22Rv1 (cell line): ENCODE results near the gene FAM168B.
"Not testable (repeated sequence)": the region's sequence is repeated elsewhere in the genome, so short reads cannot be mapped to it uniquely, and the experiment has no call there.

ENCODE experiments used
- H3K27ac ChIP-seq: fragments of 450-650 bp; 2 replicates; pipeline ENCODE4 v1.5.1; 2017
- ZFX ChIP-seq: fragments of 450-650 bp; IDR thresholded peaks from 2 replicates; pipeline ENCODE4 v1.6.1; 2017; ENCODE audit warnings: antibody characterized with exemption, borderline replicate concordance
- TF ChIP-seq, protein P1 (sequence below): fragments of 450-650 bp; IDR thresholded peaks from 2 replicates; pipeline ENCODE4 v1.5.1; 2017; ENCODE audit warnings: mild to moderate bottlenecking

Gene FAM168B

DNA sequence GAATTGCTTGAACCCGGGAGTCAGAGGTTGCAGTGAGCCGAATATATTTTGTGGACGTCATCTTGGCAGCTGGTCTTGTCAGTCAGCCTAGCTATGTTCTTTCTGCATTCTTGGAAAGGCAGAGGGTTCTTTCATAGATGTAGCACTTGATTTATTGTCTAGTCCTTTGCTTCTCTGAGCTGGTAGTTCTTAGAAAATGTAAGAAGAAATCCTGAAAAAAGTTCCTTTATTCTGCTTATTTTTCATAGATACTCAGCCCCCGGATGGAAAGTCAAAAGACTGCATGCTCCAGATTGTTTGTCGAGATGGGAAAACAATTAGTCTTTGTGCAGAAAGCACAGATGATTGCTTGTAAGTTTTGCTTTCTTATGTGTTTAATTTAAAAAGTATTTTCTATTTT is 33.2 kb upstream of the FAM168B start:
- H3K27ac ChIP-seq, result no peak overlapping the region
- TF ChIP-seq ZFX, result no peak
- TF ChIP-seq, protein P1, sequence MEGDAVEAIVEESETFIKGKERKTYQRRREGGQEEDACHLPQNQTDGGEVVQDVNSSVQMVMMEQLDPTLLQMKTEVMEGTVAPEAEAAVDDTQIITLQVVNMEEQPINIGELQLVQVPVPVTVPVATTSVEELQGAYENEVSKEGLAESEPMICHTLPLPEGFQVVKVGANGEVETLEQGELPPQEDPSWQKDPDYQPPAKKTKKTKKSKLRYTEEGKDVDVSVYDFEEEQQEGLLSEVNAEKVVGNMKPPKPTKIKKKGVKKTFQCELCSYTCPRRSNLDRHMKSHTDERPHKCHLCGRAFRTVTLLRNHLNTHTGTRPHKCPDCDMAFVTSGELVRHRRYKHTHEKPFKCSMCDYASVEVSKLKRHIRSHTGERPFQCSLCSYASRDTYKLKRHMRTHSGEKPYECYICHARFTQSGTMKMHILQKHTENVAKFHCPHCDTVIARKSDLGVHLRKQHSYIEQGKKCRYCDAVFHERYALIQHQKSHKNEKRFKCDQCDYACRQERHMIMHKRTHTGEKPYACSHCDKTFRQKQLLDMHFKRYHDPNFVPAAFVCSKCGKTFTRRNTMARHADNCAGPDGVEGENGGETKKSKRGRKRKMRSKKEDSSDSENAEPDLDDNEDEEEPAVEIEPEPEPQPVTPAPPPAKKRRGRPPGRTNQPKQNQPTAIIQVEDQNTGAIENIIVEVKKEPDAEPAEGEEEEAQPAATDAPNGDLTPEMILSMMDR, result no peak

DNA sequence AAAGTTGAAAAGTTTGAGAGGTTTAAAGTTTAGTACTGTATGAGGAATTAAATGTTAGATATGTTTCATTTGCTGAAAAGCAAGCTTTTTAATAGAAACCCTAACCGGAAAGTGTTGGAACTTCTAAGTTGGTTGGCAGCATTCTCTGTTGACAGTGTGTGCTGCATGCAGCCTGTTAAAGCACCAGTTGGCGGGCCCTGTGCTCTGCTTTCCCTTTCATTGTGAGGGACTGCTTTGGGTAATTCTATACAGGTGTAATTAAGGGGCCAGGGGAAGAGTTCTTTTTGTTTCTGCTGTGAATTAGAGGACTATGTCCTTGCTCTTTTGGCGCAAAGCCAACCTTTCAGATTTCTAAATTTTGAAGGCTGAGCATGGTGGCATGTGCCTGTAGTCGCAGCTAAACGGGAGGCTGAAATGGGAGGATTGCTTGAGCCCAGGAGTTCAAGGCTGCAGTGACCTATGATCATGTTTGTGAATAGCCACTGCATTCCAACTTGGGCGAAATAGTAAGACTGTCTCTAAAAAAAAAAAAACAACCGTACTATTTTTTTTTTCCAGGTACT is 32.0 kb upstream of the FAM168B start:
- no peak for TF ChIP-seq ZFX
- TF ChIP-seq, protein P1, result no peak
- no peak overlapping the region for H3K27ac ChIP-seq

DNA sequence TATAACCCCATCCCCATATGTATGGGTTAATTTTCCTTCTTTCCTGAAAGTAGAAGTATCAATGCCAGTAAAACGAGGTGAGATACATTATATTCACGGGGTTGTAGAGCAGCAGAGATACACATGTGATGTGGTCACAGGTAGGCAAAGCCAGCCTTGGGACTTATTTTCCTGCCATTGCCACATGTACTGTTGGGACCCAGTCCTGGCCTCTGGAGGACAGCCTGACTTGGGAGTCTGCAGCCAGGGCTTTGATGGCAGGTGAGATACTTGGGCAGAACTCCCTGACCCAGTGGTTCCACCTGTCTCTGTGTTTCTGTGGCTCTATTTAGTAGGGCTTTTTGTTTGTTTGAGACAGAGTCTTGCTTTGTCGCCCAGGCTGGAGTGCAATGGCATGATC is 29.9 kb upstream of the FAM168B start:
- no peak for TF ChIP-seq ZFX
- TF ChIP-seq, protein P1, result no peak
- no peak overlapping the region for H3K27ac ChIP-seq

DNA sequence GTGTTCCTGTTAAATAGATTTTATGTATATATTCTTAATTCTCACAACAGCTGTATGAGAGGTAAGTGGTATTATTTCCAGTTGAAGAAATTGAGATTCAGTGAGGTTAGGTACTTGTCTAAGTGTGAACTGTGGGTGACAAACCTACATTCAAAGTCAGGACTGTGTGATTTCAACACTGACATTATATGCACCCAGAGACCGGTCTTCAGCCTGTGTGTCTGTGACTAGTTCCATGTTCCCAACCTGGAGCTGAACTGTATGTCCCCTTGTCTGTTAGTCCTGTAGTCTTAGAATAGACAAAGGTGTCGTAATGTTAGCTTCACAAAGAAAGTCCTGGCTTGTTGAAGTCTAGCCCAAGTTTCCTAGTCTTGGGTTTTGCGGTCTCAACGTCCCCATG is 29.2 kb upstream of the FAM168B start:
- TF ChIP-seq, protein P1, result no peak
- no peak for TF ChIP-seq ZFX
- H3K27ac ChIP-seq, result no peak overlapping the region

DNA sequence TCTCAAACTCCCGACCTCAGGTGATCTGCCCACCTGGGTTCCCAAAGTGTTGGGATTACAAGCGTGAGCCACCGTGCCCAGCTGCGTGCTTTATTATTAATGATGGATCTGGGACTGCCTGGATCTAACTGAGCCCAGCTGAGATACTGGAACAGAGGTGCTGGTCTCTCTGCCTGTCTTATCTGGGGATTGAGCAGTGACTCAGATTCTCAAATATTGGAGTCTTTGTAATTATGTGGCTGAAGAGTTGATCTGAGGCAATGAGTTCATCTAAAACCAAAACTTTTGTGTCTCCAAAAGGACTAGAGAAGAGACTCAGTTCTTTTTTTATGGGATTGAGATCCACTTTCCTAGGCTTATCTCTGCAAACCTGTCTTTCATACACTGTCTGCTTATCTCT is 28.2 kb upstream of the FAM168B start:
- no peak overlapping the region for H3K27ac ChIP-seq
- no peak for TF ChIP-seq ZFX
- TF ChIP-seq, protein P1, result no peak

DNA sequence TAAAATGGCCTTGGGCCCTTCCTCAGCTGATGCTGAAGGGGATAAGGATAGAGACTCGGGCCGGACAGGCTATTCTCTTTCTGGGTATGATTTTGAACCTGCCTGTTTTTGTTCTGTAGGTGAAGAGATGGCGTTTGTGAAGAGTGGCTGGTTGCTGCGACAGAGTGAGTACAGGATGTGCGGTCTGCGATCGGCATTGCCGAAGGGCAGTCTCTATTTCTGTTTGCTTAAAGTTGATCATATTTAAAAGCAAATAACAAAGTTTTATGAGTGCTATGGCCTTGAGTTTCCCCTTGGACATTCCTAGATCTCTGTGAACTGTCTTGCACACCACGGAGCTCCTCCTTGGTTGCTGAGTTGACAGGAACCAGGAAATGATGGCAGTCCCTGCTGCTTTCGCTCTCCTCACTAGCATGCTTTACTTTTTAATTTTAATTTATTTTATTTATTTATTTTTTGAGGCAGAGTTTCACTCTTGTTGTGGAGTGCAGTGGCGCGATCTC is 27.6 kb upstream of the FAM168B start:
- TF ChIP-seq ZFX, result no peak
- TF ChIP-seq, protein P1, result no peak
- H3K27ac ChIP-seq, result no peak overlapping the region

DNA sequence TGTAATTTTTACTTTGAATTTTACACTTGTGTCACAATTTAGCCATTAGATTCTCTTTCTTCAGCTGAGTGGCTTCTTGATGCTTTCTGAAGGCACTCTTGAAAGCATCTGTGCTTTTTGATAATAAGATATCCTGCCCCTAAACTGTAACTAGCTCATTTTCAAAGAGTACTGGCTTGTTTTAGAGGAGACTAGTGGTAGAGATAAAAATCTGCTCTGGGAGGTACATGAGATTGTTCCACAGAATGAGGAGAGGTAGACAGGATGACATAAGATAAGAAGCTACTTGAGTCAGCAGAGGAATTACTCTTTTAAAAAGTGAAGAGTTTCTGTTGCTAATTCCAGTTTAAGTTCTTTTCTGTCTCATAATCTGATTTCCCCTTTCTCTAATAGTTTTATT is 22.5 kb upstream of the FAM168B start:
- H3K27ac ChIP-seq, result no peak overlapping the region
- TF ChIP-seq, protein P1, result no peak
- no peak for TF ChIP-seq ZFX

DNA sequence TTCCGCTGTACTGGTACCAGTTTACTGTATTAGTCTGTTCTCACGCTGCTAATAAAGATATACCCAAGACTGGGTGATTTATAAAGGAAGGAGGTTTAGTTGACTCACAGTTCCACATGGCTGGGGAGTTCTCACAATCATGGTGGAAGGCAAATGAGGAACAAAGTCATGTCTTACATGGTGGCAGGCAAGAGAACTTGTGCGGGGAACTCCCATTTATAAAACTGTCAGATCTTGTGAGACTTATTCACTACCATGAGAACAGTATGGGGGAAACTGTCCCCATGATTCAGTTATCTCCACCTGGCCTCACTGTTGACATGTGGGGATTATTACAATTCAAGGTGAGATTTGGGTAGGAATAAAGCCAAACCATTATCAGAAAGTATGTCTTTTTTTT is 21.7 kb upstream of the FAM168B start:
- H3K27ac ChIP-seq, result not testable (repeated sequence)
